Fibroblast of the conjunctiva (primary cell): Measurements from ENCODE around the gene OLIG3.

Source experiments
- DNase-seq: peaks from one replicate; pipeline ENCODE4 v3.0.0-alpha.2; 2010; ENCODE audit warnings: low read depth

The OLIG3 gene

DNA sequence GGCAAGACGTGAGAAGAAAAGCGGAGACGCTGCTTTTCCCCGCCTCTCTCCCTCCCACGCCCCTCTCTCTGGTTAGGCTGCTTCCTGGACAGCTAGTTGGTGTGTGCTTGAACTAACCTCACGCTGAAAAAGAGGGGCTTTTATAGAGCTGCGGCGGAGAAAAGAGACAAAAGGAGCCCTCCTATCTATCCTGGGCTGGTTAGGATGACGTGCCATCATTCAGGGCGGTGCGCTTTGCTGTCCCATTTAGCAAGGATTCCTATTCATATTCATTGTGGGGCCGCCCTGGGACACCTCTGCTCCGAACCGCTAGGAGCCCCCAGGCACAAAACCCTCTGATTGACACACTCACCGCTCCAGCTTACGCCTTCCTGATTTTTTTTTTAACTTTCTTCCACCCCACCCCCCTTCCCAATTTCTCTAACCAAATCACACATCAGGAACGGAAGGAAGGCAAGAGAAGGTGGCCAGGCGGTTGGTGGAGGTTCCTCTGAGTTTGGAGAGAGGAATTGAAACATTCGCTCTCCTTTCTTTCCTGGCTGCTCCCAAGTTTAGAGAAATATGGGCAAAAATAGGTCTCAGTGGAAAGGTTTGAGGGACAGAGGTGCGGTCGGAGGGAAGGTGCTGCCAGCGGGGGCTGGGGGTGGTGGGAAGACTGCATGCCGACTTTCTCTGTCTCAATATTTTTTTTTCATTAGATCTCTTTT, at the start of gene OLIG3:
Gene OLIG3 (minus strand): TSS at position 114 of the 707 bp plus-strand sequence. CDS start 224 bp downstream, outside the sequence.
- DNase-seq: no peak

DNA sequence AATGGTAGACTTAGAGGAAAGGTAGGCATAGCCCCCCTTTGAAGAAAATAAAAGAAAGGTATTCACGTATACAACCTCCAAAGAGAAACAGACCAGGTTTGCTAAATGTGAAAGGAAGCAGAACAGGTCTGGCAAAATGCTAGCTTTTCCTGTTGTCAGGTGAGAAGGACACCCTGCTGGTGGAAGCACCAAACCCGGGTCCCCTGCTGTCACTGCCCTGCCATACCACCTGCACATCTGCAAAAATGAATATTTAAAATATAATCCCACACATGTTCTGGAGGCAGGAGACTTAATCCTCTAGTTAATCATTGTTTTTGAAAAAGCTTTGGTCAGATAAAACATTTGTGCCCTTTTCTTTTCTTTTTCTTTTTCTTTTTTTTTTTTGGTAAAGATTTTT, 48.9 kb upstream of the OLIG3 start:
- no peak for DNase-seq

GRCh38 chr6:137542713-137543112, 48.5 kb upstream of the OLIG3 start:
- DNase-seq: no peak

DNA sequence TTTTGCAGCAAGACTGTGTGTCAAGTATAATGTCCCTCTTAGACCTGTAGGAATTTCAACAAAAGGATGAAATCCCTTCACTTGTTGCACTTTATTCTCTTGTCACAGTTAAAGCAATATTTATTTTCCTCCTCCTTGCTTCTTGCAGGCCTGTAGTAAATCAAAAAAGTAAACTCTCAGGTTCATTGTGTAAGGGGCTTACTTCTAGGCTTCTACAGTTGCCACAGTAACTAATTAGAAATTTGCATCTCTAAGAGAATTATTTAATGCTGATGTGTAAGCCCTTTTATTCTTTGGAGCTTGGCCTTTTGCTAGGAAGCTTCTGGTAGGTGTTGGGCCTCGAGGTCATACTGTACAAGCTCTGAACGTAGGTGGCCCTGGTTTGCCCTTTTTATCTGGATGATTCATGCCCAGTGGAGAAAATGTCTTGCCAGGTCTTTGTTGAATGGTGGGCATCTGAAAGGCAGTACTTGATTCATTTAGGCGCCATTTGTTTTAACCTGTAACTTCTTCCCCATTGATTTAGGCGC, 47.4 kb upstream of the OLIG3 start:
- DNase-seq: no peak

- no peak for DNase-seq
These were observed 42.0 kb upstream of the OLIG3 start for GRCh38 chr6:137536104-137536773.

GRCh38 chr6:137531376-137532092, 37.3 kb upstream of the OLIG3 start:
- no peak for DNase-seq

DNA sequence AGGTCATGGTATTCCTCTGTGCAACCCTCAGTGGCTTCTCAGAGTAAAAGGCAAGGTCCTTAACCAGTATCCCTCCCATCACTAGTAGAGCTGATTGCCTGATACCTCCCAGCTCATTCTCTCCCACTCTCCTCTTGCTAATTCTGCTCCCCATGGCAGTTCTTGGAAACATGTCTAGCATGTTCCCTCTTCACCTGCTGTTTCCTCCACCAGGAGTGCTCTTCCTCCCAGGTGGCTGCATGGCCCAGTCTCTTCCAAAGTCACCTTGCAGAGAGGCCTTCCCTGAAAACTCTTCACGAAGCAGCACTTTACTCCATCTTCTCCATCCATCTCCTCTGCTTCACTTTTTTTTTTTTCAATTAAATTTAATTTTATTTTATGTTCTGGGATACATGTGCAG, 36.2 kb upstream of the OLIG3 start:
- DNase-seq: no peak

- no peak for DNase-seq
These were observed 28.6 kb upstream of the OLIG3 start for GRCh38 chr6:137522831-137523230.

- DNase-seq: no peak
These were observed 28.1 kb upstream of the OLIG3 start for GRCh38 chr6:137522198-137522798.

DNA sequence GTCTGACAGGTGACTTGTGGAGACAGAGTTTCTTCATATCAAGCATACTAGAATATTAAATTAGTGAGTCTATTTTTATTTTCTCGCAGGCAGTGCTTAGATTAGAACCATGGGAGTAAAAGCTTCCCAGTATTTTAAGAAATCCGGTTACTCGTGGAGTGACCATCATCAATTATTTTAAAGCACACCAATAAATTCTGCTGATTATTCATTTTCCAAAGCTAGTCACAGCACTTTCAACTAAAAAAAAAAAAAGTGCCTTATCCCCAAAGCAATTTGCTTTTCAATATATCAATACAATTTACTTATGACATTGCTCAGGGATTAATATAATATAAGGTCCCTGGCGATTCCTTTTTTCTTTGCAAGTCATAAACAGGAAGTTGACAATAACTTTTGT, 26.3 kb upstream of the OLIG3 start:
- no peak for DNase-seq

- DNase-seq: no peak
These were observed 25.5 kb upstream of the OLIG3 start for GRCh38 chr6:137519629-137520176.

DNA sequence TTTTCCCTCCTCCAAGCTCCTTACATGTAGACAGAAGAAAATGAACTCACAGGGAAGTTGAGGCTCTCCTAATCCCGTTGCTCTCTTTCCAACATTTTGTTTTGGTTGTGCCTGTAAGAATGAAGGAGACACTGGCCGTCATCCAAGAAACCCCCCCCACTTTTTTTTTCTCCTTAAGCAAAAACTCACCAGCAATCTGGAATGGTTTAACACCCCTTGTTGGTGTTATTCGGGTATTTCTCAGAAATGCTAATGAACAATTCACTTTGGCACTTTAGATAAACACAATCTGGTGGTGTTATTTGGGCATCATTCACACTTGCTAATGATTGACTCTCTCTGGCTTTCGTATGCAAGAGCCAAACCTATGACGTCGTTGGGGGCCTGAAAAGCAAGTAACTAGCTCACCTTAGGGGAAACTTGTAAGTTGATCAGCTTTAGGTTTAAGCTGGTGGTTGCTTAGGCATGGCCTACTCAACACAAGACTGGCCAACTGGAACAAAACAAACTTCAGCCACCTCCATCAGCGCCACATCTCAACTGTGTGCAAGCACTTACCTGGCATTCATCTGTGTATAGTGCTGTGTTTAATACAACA, 24.3 kb upstream of the OLIG3 start:
- no peak for DNase-seq

DNA sequence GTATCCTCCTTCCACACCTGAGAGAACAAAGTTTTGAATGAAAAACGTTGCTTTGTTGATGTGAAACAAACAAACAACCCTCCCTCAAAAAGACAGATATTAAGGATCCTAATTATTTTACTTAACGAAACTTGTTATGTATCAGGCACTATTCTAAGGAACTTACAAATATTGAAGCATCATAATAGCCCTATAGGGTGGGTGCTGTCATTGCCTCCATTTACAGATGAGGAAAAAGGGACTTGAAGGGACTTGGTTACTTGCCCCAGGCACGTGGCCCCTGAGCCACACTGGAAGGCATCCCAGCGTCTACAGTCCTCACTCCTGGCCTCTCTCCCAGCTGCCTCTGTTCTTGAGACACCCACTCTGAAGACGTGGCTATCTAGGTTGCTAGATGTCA, 20.2 kb upstream of the OLIG3 start:
- DNase-seq: no peak

GRCh38 chr6:137512757-137513605, 18.8 kb upstream of the OLIG3 start:
- no peak for DNase-seq

GRCh38 chr6:137510923-137511322, 16.7 kb upstream of the OLIG3 start:
- DNase-seq: no peak

DNA sequence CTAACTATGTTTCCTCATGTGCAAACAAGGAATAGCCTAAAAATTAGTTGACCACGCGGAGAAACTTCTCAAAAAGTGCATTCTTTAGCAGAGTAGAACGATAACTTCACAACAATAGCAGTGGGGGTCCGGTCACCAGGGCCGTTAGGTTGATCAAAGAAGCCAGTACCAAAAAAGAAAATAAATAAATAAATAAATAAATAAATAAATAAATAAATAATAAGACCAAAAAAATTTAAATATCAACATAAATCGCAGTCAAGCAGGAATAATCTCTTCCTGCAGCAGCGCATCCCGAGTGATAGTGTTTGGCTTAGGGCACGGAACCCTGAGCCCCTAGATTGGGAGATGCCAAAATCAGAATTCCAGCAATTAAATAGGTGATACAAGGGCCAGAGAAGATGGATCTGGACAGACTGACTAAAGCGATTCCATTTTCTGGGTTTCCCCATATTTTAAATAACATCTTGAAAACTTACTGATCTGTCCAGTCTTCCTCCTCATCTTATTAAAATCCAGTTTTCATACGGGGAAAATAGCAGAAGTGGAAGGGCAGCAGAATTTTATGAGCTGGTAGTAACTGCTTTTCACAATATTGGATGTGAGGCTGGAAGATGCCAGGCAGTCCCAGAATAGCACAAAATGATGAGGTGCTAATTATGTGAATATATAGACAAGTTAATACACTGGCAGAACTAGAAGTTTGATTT, 4.4 kb upstream of the OLIG3 start:
- DNase-seq: no peak

DNA sequence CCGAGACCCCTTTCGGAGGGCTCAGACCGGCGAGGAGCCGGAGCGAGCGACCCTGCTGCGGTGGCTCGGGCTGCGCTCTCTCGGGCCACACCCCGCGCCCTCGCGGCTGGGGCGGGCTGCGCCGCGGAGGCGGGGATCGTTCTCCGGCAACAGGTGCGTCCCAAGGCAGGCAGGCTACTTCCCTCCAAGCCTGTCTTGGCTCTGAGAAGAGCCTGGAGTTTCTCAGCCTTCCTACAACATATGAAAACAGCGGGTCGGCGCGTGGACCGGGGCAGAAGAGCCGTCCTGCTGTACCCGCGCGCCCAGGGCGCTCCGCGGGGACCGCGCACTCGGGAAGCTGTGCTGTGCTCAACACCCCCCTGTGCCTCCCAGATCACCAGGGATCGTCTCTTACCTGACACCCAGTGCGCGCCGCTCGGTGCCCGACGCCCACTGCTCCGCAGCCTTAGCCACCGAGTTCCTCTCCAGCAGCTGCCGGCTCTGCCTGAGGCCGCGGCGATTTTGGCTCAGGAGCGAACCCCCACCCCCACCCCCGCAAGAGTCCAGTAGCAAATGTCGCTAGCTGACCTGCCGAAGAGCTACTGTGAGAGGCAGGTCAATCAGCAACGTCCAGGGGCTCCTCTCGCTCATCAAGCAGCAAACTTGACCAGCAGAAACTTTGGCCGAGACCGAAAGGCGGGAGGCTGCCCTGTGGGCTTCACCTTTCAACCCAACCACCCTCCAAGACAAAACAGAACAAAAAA, 3.7 kb upstream of the OLIG3 start:
- no peak for DNase-seq

DNA sequence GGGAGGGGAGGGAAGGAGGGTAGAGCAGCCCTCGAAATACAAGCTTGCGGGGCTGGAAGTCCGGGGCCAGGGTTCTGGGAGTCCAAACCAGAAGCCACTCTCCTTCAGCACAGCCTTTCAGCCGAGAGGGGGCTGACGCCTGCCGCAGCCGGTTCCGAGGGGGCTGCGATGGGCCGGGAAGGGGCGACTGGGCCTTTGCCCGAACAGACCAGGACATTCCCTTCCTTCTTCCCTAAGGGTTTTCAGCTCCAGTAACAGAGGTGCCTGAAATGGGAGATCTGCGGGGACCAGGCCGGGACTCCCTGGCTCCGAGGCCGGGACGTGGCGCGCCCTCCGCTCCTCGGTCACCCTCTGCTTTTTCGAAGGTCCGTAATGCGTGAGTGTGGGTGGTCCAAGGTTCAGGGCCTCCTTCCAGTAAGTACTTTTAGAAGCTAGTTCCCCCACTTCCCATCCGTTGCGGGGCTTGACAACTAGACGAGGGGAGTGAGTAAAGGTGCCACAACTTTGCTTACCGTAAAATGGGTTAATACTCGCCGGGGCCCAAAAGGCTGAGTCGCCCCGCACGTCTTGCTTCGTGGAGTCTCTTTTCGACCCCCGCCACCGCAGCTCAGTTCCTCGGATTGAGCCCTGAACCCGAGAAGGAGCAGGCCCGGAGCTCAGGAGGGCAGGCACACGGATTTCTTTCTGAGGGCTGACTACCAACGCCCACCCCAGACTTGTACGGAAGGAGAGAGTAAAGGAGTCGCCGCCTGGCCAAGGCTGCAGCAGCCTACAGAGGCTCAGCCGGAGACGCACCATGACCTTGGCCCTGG, 2.9 kb upstream of the OLIG3 start:
- DNase-seq: no peak

GRCh38 chr6:137496368-137496767, 2.2 kb upstream of the OLIG3 start:
- DNase-seq: no peak
